ENCODE data around the gene JAG1. TPM values are rescaled to one million over a fixed set of nuclear protein-coding genes. Genes with fewer than 3 reads are reported as not detected.

JAG1 gene
- total RNA-seq, 4 donors from 2014 or later = 93.1 to 133 (median 112) TPM

- Histone ChIP-seq H3K36me3 (peaks cover 0 to 97% (median 3%) of the 10 kb centered on the region in 3 donors), H3K4me1 (peaks cover 0 to 47% (median 6%) of the 10 kb centered on the region in 4 donors), H3K9me3 (no peaks in the 10 kb centered on the region), H3K4me3 (no peak overlapping the region), H3K27ac (peak overlapping the region in 2 of 4 donors; percentile 53 to 58), H3K27me3 (no peaks in the 10 kb centered on the region)
- WGBS, 2 donors = 70 to 74% methylated on average over 9 of the region's 9 CpGs
- TF ChIP-seq, protein P1, sequence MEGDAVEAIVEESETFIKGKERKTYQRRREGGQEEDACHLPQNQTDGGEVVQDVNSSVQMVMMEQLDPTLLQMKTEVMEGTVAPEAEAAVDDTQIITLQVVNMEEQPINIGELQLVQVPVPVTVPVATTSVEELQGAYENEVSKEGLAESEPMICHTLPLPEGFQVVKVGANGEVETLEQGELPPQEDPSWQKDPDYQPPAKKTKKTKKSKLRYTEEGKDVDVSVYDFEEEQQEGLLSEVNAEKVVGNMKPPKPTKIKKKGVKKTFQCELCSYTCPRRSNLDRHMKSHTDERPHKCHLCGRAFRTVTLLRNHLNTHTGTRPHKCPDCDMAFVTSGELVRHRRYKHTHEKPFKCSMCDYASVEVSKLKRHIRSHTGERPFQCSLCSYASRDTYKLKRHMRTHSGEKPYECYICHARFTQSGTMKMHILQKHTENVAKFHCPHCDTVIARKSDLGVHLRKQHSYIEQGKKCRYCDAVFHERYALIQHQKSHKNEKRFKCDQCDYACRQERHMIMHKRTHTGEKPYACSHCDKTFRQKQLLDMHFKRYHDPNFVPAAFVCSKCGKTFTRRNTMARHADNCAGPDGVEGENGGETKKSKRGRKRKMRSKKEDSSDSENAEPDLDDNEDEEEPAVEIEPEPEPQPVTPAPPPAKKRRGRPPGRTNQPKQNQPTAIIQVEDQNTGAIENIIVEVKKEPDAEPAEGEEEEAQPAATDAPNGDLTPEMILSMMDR (IDR thresholded peaks at IDR 0.05) = no peak
- TF ChIP-seq POLR2A (IDR thresholded peaks at IDR 0.05) = no peak
- no peak for TF ChIP-seq EP300 (IDR thresholded peaks at IDR 0.05)
- no peak for DNase-seq (ENCODE audit: low spot score in 2 of 2)
Measured at GRCh38 chr20:10646886-10647420, 26.8 kb downstream of the JAG1 start.

DNA sequence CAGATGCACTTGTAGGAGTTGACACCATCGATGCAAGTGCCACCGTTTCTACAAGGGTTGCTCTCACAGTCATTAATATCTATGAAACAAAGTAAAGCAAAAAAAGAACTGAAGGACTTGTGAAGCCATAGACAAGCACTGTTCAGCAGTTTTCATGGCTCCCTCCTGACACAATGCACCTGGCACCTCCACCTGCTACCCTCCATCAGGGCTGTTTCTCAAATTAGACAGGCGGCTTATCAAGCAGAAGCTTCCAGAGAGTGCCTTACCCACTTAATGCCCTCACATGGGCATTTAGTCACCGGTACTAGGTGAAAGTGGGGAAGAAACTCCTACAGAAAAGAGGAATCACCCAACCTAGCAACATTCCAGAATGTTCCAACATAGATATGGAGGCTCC, 27.8 kb downstream of the JAG1 start:
- no peaks in the 10 kb centered on the region for H3K9me3 ChIP-seq
- H3K4me1 ChIP-seq = peaks cover 0 to 40% (median 3%) of the 10 kb centered on the region in 4 donors
- no peaks in the 10 kb centered on the region for H3K27me3 ChIP-seq
- WGBS, 2 donors = 85 to 90% methylated on average over 4 of the region's 4 CpGs
- H3K27ac ChIP-seq = peak overlapping the region in 2 of 4 donors; percentile 45 to 58
- no peak for TF ChIP-seq POLR2A (IDR thresholded peaks at IDR 0.05)
- no peak for TF ChIP-seq EP300 (IDR thresholded peaks at IDR 0.05)
- TF ChIP-seq, protein P1 (IDR thresholded peaks at IDR 0.05) = no peak
- H3K36me3 ChIP-seq = peaks cover 0 to 99% (median 3%) of the 10 kb centered on the region in 3 donors
- no peak for DNase-seq (ENCODE audit: low spot score in 2 of 2)
- H3K4me3 ChIP-seq = no peak overlapping the region

DNA sequence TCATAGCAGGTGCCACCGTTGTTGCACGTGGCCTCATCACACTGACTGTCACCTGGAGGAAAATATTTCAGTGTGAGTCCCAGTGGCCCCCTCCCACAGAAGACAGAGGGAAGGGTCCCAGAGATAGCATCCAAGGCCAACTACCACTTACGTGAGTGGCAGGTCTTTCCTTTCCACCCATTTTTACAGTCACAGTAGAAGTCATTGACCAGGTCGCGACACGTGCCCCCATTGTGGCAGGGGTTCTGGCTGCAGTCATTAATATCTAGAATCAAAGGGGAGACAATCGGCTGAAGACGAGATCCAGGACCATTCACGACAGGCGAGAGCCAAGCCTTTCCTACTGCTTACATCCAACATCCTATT, 28.6 kb downstream of the JAG1 start:
- no peak overlapping the region for H3K4me3 ChIP-seq
- peaks cover 0 to 100% (median 3%) of the 10 kb centered on the region in 3 donors for H3K36me3 ChIP-seq
- H3K9me3 ChIP-seq = no peaks in the 10 kb centered on the region
- no peaks in the 10 kb centered on the region for H3K27me3 ChIP-seq
- H3K27ac ChIP-seq = peak overlapping the region in 2 of 4 donors; percentile 9 to 45
- TF ChIP-seq POLR2A (IDR thresholded peaks at IDR 0.05) = no peak
- no peak for TF ChIP-seq EP300 (IDR thresholded peaks at IDR 0.05)
- H3K4me1 ChIP-seq = peaks cover 0 to 40% (median 0%) of the 10 kb centered on the region in 4 donors
- 78 to 83% methylated on average over 10 of the region's 10 CpGs for WGBS, 2 donors
- no peak for DNase-seq (ENCODE audit: low spot score in 2 of 2)

DNA sequence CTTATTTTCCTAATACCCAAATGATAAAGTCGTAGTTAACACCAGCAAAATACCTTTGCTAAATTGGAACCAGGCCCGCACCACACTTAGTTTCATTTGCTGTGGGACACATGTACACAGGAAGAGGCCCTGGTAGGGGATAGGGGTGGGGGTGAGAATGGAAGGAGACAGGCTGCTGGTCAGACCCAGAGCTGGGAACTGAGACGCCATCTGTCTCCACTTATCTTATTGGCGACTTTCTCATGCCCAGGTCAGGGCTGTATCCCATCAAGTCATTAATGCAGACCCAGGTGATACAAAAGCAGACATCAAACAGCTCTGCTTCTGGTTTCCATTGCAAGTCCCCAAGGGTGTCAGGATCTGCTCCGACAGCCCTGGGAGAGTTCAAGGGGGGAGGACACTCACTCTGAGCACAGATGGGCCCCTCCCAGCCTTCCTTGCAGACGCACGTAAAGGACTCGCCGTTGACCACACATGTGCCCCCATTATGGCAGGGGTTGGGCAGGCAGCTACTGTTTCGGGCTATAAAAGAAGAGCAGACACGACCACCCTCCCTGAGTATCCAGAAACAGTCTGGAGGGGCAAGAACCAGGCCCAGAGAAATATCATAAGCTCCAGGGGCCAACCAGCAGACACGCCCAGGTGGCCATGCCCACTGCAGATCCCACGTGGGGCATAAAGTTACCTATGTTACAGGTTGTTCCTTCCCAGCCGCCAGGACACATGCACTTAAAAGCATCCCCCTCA, 29.2 kb downstream of the JAG1 start:
- no peaks in the 10 kb centered on the region for H3K9me3 ChIP-seq
- peaks cover 0 to 40% (median 0%) of the 10 kb centered on the region in 4 donors for H3K4me1 ChIP-seq
- TF ChIP-seq POLR2A (IDR thresholded peaks at IDR 0.05) (no peak), EP300 (IDR thresholded peaks at IDR 0.05) (no peak)
- TF ChIP-seq, protein P1 (IDR thresholded peaks at IDR 0.05) = no peak
- DNase-seq (ENCODE audit: low spot score in 2 of 2) = no peak
- 73 to 76% methylated on average over 14 of the region's 14 CpGs for WGBS, 2 donors
- no peaks in the 10 kb centered on the region for H3K27me3 ChIP-seq
- peaks cover 0 to 100% (median 3%) of the 10 kb centered on the region in 3 donors for H3K36me3 ChIP-seq
- H3K4me3 ChIP-seq = no peak overlapping the region
- H3K27ac ChIP-seq = peak overlapping the region in 3 of 4 donors; percentile 9 to 45 (median 22)

DNA sequence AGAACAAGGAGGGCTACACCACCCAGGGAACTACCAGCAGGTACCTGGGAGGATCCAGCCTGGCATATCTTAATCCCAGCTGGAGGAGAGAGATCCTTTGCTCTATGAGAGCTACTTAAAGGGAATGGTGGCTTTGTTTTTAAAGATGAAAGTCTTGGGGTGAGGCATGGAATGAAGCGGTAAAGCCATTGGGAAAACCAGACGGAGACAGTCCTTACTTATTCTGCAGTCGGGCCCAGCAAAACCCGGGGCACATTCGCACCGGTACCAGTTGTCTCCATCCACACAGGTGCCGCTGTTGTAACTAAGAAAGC, 30.3 kb downstream of the JAG1 start:
- WGBS, 2 donors = 82 to 92% methylated on average over 7 of the region's 7 CpGs
- H3K27ac ChIP-seq = peak overlapping the region in 3 of 4 donors; percentile 9 to 45 (median 22)
- no peaks in the 10 kb centered on the region for H3K27me3 ChIP-seq
- H3K4me3 ChIP-seq = no peak overlapping the region
- no peak for DNase-seq (ENCODE audit: low spot score in 2 of 2)
- H3K9me3 ChIP-seq = no peaks in the 10 kb centered on the region
- peaks cover 0 to 96% (median 3%) of the 10 kb centered on the region in 3 donors for H3K36me3 ChIP-seq
- peaks cover 0 to 44% (median 0%) of the 10 kb centered on the region in 4 donors for H3K4me1 ChIP-seq
- no peak for TF ChIP-seq EP300 (IDR thresholded peaks at IDR 0.05)
- no peak for TF ChIP-seq POLR2A (IDR thresholded peaks at IDR 0.05)
- TF ChIP-seq, protein P1 (IDR thresholded peaks at IDR 0.05) = no peak
